Chondrocyte (in vitro differentiated cells): ENCODE data around the gene BORCS6. TPM values are rescaled to one million over a fixed set of nuclear protein-coding genes. Genes with fewer than 3 reads are reported as not detected.
A peak's percentile ranks its signal among the peaks of the same experiment; 100 is the strongest.

ENCODE experiments used
- DNase-seq: peaks from one replicate; pipeline ENCODE4 v3.0.0; 2021; ENCODE audit warnings: mixed read lengths, low spot score
- H3K27ac Mint-ChIP-seq: one replicate; pipeline ENCODE4 v1.8.0; 2021; ENCODE audit warnings: mild to moderate bottlenecking, moderate library complexity, mixed read lengths; ENCODE audit not compliant: unreplicated experiment
- H3K27me3 Mint-ChIP-seq: 2 replicates; pipeline ENCODE4 v1.8.0; 2021; ENCODE audit warnings: low read depth, mixed read lengths
- H3K36me3 Mint-ChIP-seq: 2 replicates; pipeline ENCODE4 v1.8.0; 2021; ENCODE audit warnings: low read depth, mixed read lengths
- H3K4me1 Mint-ChIP-seq: 2 replicates; pipeline ENCODE4 v1.8.0; 2021; ENCODE audit warnings: low read depth, mild to moderate bottlenecking, mixed read lengths
- H3K4me3 Mint-ChIP-seq: one replicate; pipeline ENCODE4 v1.8.0; 2021; ENCODE audit warnings: mild to moderate bottlenecking, moderate library complexity, mixed read lengths; ENCODE audit not compliant: unreplicated experiment
- H3K9me3 Mint-ChIP-seq: 2 replicates; pipeline ENCODE4 v1.8.0; 2021; ENCODE audit warnings: low read depth, mixed read lengths
- CTCF ChIP-seq: fragments of 200-600 bp; sonication (generic); IDR thresholded peaks from 2 replicates; pipeline ENCODE4 v1.5.0; 2021; ENCODE audit warnings: antibody characterized with exemption, mild to moderate bottlenecking, moderate library complexity
- total RNA-seq: library from RNA; stranded (reverse); gene quantifications from 3 replicates; pipeline ENCODE4 v1.2.1, GENCODE V29; 2021

The BORCS6 gene
- total RNA-seq, 1 donor from 2014 or later = 8.2 TPM

GRCh38 chr17:8153525-8153956 lies 36.4 kb downstream of the BORCS6 start:
- H3K27ac Mint-ChIP-seq = no peak overlapping the region
- H3K4me1 Mint-ChIP-seq = peaks cover 37% of the 10 kb centered on the region
- no peak for TF ChIP-seq CTCF
- DNase-seq = no peak
- no peak overlapping the region for H3K4me3 Mint-ChIP-seq
- peaks cover 8% of the 10 kb centered on the region for H3K36me3 Mint-ChIP-seq
- no peaks in the 10 kb centered on the region for H3K9me3 Mint-ChIP-seq
- no peaks in the 10 kb centered on the region for H3K27me3 Mint-ChIP-seq

GRCh38 chr17:8153031-8153451 lies 36.9 kb downstream of the BORCS6 start:
- Mint-ChIP-seq H3K27me3 (no peaks in the 10 kb centered on the region), H3K9me3 (no peaks in the 10 kb centered on the region), H3K4me1 (peaks cover 35% of the 10 kb centered on the region), H3K36me3 (peaks cover 13% of the 10 kb centered on the region), H3K27ac (no peak overlapping the region), H3K4me3 (no peak overlapping the region)
- no peak for DNase-seq
- no peak for TF ChIP-seq CTCF

GRCh38 chr17:8152112-8152775 lies 37.7 kb downstream of the BORCS6 start, which contains the start of gene PER1:
Gene PER1, minus strand, starts transcription at chr17:8152404. Its CDS starts 1,698 bp downstream, at chr17:8150706.
- no peak within 1 kb of the TSS for H3K4me3 Mint-ChIP-seq
- peaks cover 35% of the 10 kb centered on the region for H3K4me1 Mint-ChIP-seq
- no peaks in the 10 kb centered on the region for H3K9me3 Mint-ChIP-seq
- peaks cover 17% of the 10 kb centered on the region for H3K36me3 Mint-ChIP-seq
- DNase-seq = peak; percentile 99
- TF ChIP-seq CTCF = no peak
- no peaks in the 10 kb centered on the region for H3K27me3 Mint-ChIP-seq
- H3K27ac Mint-ChIP-seq = no peak within 1 kb of the TSS

GRCh38 chr17:8151641-8152111 lies 38.3 kb downstream of the BORCS6 start:
- H3K27ac Mint-ChIP-seq = no peak overlapping the region
- TF ChIP-seq CTCF = no peak
- H3K36me3 Mint-ChIP-seq = peaks cover 21% of the 10 kb centered on the region
- no peaks in the 10 kb centered on the region for H3K27me3 Mint-ChIP-seq
- no peaks in the 10 kb centered on the region for H3K9me3 Mint-ChIP-seq
- DNase-seq = peak; percentile 94
- H3K4me3 Mint-ChIP-seq = no peak overlapping the region
- peaks cover 35% of the 10 kb centered on the region for H3K4me1 Mint-ChIP-seq

GRCh38 chr17:8151120-8151640 lies 38.8 kb downstream of the BORCS6 start:
- peaks cover 26% of the 10 kb centered on the region for H3K36me3 Mint-ChIP-seq
- no peak overlapping the region for H3K27ac Mint-ChIP-seq
- H3K4me3 Mint-ChIP-seq = no peak overlapping the region
- no peaks in the 10 kb centered on the region for H3K9me3 Mint-ChIP-seq
- H3K4me1 Mint-ChIP-seq = peaks cover 35% of the 10 kb centered on the region
- TF ChIP-seq CTCF = peak; percentile 18
- H3K27me3 Mint-ChIP-seq = no peaks in the 10 kb centered on the region
- DNase-seq = peak; percentile 96
